H1 (cell line): ENCODE results near the gene CYP4A11. TPM values are rescaled to one million over a fixed set of nuclear protein-coding genes. Genes with fewer than 3 reads are reported as not detected.
A peak's percentile ranks its signal among the peaks of the same experiment; 100 is the strongest.

ENCODE experiments used
- CTCF ChIA-PET: fragments of 300-600 bp; sonication (Branson Sonifier 250); formaldehyde crosslinking; loops from one replicate; lab custom pipeline; 2021; ENCODE audit not compliant: partially characterized antibody; lab: Charles Lee
- POLR2A ChIA-PET: fragments of 300-600 bp; sonication (Branson Sonifier 250); formaldehyde crosslinking; loops from one replicate; lab custom pipeline; 2021; ENCODE audit warnings: inconsistent platforms; ENCODE audit not compliant: partially characterized antibody; lab: Charles Lee
- DNase-seq, 2 experiments: peaks; one replicate each; pipeline versions ENCODE4 v3.0.0 to v3.0.0-alpha.2; 2010 to 2022; ENCODE audit warnings: low spot score in 2 of 2, low read depth in 1 of 2, mixed read lengths in 1 of 2
- FAIRE-seq: peaks from 2 replicates; lab custom pipeline; 2011; peaks lifted over from hg19 to GRCh38; lab: Jason Lieb, UNC
- H2AFZ ChIP-seq: 2 replicates; pipeline ENCODE4 v1.8.1; 2012; ENCODE audit warnings: low read length, inconsistent platforms
- H2AK5ac ChIP-seq: 2 replicates; pipeline ENCODE4 v1.6.1; 2013; ENCODE audit warnings: low read depth, low read length
- H2BK120ac ChIP-seq: replicated peaks from 2 replicates; pipeline ENCODE3; 2013; ENCODE audit warnings: low read depth, low read length, inconsistent platforms
- H2BK12ac ChIP-seq: 2 replicates; pipeline ENCODE4 v1.6.1; 2013; ENCODE audit warnings: low read depth, low read length
- H2BK15ac ChIP-seq: 2 replicates; pipeline ENCODE4 v1.6.1; 2013; ENCODE audit warnings: low read length
- H2BK20ac ChIP-seq: 2 replicates; pipeline ENCODE4 v1.6.1; 2013; ENCODE audit warnings: low read length
- H2BK5ac ChIP-seq: 2 replicates; pipeline ENCODE4 v1.6.1; 2013; ENCODE audit warnings: low read depth, low read length
- H3K14ac ChIP-seq: 2 replicates; pipeline ENCODE4 v1.6.1; 2013; ENCODE audit warnings: inconsistent platforms; ENCODE audit not compliant: insufficient read length
- H3K18ac ChIP-seq: 2 replicates; pipeline ENCODE4 v1.6.1; 2013; ENCODE audit warnings: low read length; ENCODE audit errors: extremely low read depth
- H3K23ac ChIP-seq: 2 replicates; pipeline ENCODE4 v1.6.1; 2013; ENCODE audit warnings: inconsistent platforms; ENCODE audit not compliant: insufficient read length
- H3K23me2 ChIP-seq: 2 replicates; pipeline ENCODE4 v1.6.1; 2013; ENCODE audit warnings: low read depth, low read length
- H3K27ac ChIP-seq: 2 replicates; pipeline ENCODE4 v1.6.1; 2011; ENCODE audit warnings: low read depth, low read length, inconsistent platforms
- H3K27me3 ChIP-seq, 4 experiments: replicated peaks in 1 of 4; 1 replicate in 1 of 4; 2 replicates in 3 of 4; pipeline versions ENCODE4 v1.6.1 to v1.8.1; 2011 to 2013; ENCODE audit warnings: low read length in 3 of 4, mild to moderate bottlenecking in 3 of 4, inconsistent platforms in 2 of 4, mixed read lengths in 2 of 4, moderate library complexity in 1 of 4; ENCODE audit not compliant: control insufficient read depth in 3 of 4, insufficient read depth in 3 of 4; ENCODE audit errors: extremely low read depth in 1 of 4
- H3K36me3 ChIP-seq, 4 experiments: 2 replicates each; pipeline versions ENCODE4 v1.6.1 to v1.8.1; 2011 to 2013; ENCODE audit warnings: mild to moderate bottlenecking in 4 of 4, low read length in 3 of 4, moderate library complexity in 2 of 4, control low read depth in 1 of 4, inconsistent platforms in 1 of 4; ENCODE audit not compliant: insufficient read depth in 4 of 4, control insufficient read depth in 2 of 4
- H3K4ac ChIP-seq: replicated peaks from 2 replicates; pipeline ENCODE3; 2013; ENCODE audit warnings: low read length, low read depth, mixed read lengths, inconsistent platforms; ENCODE audit not compliant: insufficient read length
- H3K4me1 ChIP-seq, 4 experiments: replicated peaks in 1 of 4; 1 replicate in 1 of 4; 2 replicates in 3 of 4; pipeline versions ENCODE4 v1.6.1 to v1.8.1; 2011 to 2013; ENCODE audit warnings: low read length in 3 of 4, inconsistent platforms in 2 of 4, mixed read lengths in 1 of 4; ENCODE audit not compliant: insufficient read depth in 4 of 4, control insufficient read depth in 3 of 4
- H3K4me2 ChIP-seq, 2 experiments: 2 replicates each; pipeline versions ENCODE4 v1.6.1 to v1.8.1; 2011 to 2013; ENCODE audit warnings: low read depth in 2 of 2, low read length in 2 of 2, control low read depth in 1 of 2, inconsistent platforms in 1 of 2, mild to moderate bottlenecking in 1 of 2; ENCODE audit not compliant: insufficient read depth in 1 of 2
- H3K4me3 ChIP-seq, 4 experiments: fragments of 200-600, 300-600 bp in 1 of 4; sonication (generic), shearing (Covaris generic), sonication (Bioruptor Twin) in 1 of 4; 2 replicates each; pipeline versions ENCODE4 v1.5.1 to v1.8.1; 2011 to 2016; ENCODE audit warnings: low read length in 4 of 4, low read depth in 3 of 4, control low read depth in 2 of 4, inconsistent platforms in 2 of 4, mild to moderate bottlenecking in 2 of 4, mixed read lengths in 1 of 4, moderate library complexity in 1 of 4; ENCODE audit not compliant: insufficient read depth in 2 of 4; ENCODE audit errors: extremely low read depth in 1 of 4
- H3K56ac ChIP-seq: replicated peaks from 2 replicates; pipeline ENCODE3; 2013; ENCODE audit warnings: low read depth, mild to moderate bottlenecking, mixed read lengths, low read length, inconsistent platforms; ENCODE audit not compliant: insufficient read length
- H3K79me1 ChIP-seq: 2 replicates; pipeline ENCODE4 v1.6.1; 2013; ENCODE audit warnings: low read depth, low read length, control low read depth
- H3K79me2 ChIP-seq, 2 experiments: 2 replicates each; pipeline versions ENCODE4 v1.6.1 to v1.8.1; 2012 to 2013; ENCODE audit warnings: low read length in 2 of 2, mild to moderate bottlenecking in 2 of 2, inconsistent platforms in 1 of 2; ENCODE audit not compliant: insufficient read depth in 2 of 2, control insufficient read depth in 1 of 2
- H3K9ac ChIP-seq, 4 experiments: replicated peaks in 1 of 4; 1 replicate in 1 of 4; 2 replicates in 3 of 4; pipeline versions ENCODE4 v1.6.1 to v1.8.1; 2011 to 2013; ENCODE audit warnings: low read depth in 3 of 4, low read length in 3 of 4, control low read depth in 2 of 4, mild to moderate bottlenecking in 2 of 4, moderate library complexity in 2 of 4, inconsistent platforms in 1 of 4; ENCODE audit errors: extremely low read depth in 1 of 4
- H3K9me3 ChIP-seq, 2 experiments: 2 replicates each; pipeline versions ENCODE4 v1.6.1 to v1.8.1; 2012 to 2013; ENCODE audit warnings: mild to moderate bottlenecking in 2 of 2, moderate library complexity in 2 of 2, control low read depth in 1 of 2, inconsistent platforms in 1 of 2, low read depth in 1 of 2, low read length in 1 of 2, mixed read lengths in 1 of 2; ENCODE audit not compliant: insufficient read depth in 2 of 2
- H4K20me1 ChIP-seq, 2 experiments: replicated peaks in 1 of 2; 2 replicates each; pipeline versions ENCODE3 to v1.8.1; 2011 to 2013; ENCODE audit warnings: inconsistent platforms in 2 of 2, low read length in 2 of 2, mild to moderate bottlenecking in 1 of 2; ENCODE audit not compliant: insufficient read depth in 2 of 2, control insufficient read depth in 1 of 2
- H4K5ac ChIP-seq: 2 replicates; pipeline ENCODE4 v1.6.1; 2013; ENCODE audit warnings: low read length, low read depth, mixed read lengths, inconsistent platforms; ENCODE audit not compliant: insufficient read length
- H4K8ac ChIP-seq: 2 replicates; pipeline ENCODE4 v1.8.0; 2013; ENCODE audit warnings: mild to moderate bottlenecking, moderate library complexity, low read length, inconsistent platforms; ENCODE audit not compliant: insufficient read depth; ENCODE audit errors: extremely low read depth
- H4K91ac ChIP-seq: replicated peaks from 2 replicates; pipeline ENCODE3; 2013; ENCODE audit warnings: low read length, mixed read lengths, inconsistent platforms; ENCODE audit not compliant: insufficient read length
- CEBPB ChIP-seq: IDR thresholded peaks from 2 replicates; pipeline ENCODE4 v1.6.1; 2012; ENCODE audit warnings: low read depth, low read length
- CHD2 ChIP-seq: IDR thresholded peaks from 2 replicates; pipeline ENCODE4 v1.6.1; 2012; ENCODE audit warnings: low read length, improper control_type of control experiment
- CTBP2 ChIP-seq: IDR thresholded peaks from 2 replicates; pipeline ENCODE4 v1.7.0; 2011; ENCODE audit warnings: borderline replicate concordance, mild to moderate bottlenecking, moderate library complexity, mixed read lengths, low read length; ENCODE audit not compliant: insufficient read depth, insufficient read length
- HDAC2 ChIP-seq, 2 experiments: fragments of 300-600 bp in 1 of 2; sonication (generic) in 1 of 2; IDR thresholded peaks; 2 replicates each; pipeline ENCODE4 v1.6.1; 2011 to 2012; ENCODE audit warnings: low read depth in 2 of 2, low read length in 2 of 2, mild to moderate bottlenecking in 2 of 2, moderate library complexity in 2 of 2, borderline replicate concordance in 1 of 2, inconsistent platforms in 1 of 2
- JUN ChIP-seq: IDR thresholded peaks from 2 replicates; pipeline ENCODE4 v1.6.1; 2011; ENCODE audit warnings: low read depth, mild to moderate bottlenecking, improper control_type of control experiment, low read length
- TCF12 ChIP-seq: IDR thresholded peaks from 2 replicates; pipeline ENCODE4 v1.6.1; 2011; ENCODE audit warnings: low read depth, mild to moderate bottlenecking, low read length
- WGBS, 2 experiments: shearing (Covaris generic) in 1 of 2; methylation state at CpG; one replicate each; pipeline versions ENCODE4 v1.1.6 to v1.1.7; 2013 to 2015; ENCODE audit warnings: low lambda C conversion rate in 2 of 2, mixed read lengths in 2 of 2, inconsistent platforms in 1 of 2, low coverage in 1 of 2, missing lambda C conversion rate in 1 of 2; ENCODE audit not compliant: insufficient replicate concordance in 2 of 2, insufficient coverage in 1 of 2, insufficient read length in 1 of 2; ENCODE audit errors: extremely low coverage in 1 of 2, missing lambda C conversion rate in 1 of 2; 5-methylcytosine and 5-hydroxymethylcytosine counted together
- polyA plus RNA-seq, 7 experiments: library from polyadenylated mRNA; depleted of rRNA in 3 of 7; stranded (reverse) in 5 of 7; unstranded in 2 of 7; fragments of >200 nt in 5 of 7; fragments of 200-250 nt in 2 of 7; gene quantifications; 1 replicate in 5 of 7; 2 replicates in 1 of 7; 4 replicates in 1 of 7; pipeline versions ENCODE4 v1.2.1 to v1.2.3, GENCODE V29; 2011 to 2013; ENCODE audit warnings: missing spikeins in 2 of 7, mixed read lengths in 2 of 7
- total RNA-seq: library from RNA; stranded (reverse); fragmentation: NEBNext Ultra II Directional; extraction: Animal tissue kit (Norgen Biotek cat#: 25700); gene quantifications from 2 replicates; pipeline ENCODE4 v1.2.1, GENCODE V29; 2021

The CYP4A11 gene
- total and polyA plus RNA-seq, 2 of the 8 experiments (the other 6 are each of a cell fraction or from before 2014, with no cell fraction given): not detected

DNA sequence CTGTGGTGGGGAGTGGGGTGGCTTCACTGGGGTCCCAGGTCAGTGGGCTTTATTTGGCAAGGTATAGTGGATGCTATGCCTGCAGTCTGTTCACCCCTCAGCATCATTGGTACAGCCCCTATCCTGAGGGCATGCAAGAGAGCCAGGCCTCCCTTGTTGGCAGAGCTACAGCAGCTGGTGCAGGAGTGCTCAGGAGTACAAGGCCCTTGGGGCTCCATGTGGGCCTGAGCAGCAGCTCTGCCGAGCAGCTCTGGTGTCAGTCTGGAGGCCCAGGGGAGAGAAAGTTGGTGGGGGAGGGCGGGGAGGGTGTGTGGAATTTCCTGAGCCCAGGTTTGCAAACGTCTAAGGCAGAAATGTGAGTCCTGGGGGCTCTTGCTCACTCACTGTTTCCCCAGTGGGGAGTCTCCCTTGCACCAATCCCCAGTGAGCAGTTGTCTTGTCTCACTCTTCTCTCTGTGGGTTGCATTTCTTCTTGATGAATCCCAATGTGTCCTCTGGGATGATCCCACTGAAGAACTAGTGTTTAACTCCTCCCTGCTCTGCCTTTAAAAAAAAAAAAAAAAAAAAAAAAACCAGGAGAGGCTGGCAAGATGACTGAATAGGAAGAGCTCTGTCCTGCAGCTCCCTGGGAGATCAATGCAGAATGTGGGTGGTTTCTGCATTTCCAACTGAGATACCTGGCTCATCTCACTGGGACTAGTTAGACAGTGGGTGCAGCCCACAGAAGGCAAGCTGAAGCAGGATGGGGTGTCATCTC, 42.7 kb upstream of the CYP4A11 start:
- peak overlapping the region; percentile 36; the same call in 1 of the 2 replicates for H3K18ac ChIP-seq
- peak overlapping the region; percentile 13 to 37 for H3K4me2 ChIP-seq
- H2AFZ ChIP-seq: peak overlapping the region; percentile 97
- no peak overlapping the region for H3K23ac ChIP-seq
- no peak overlapping the region; the same call in 1 of the 2 replicates for H4K8ac ChIP-seq
- no peaks in the 10 kb centered on the region for H4K20me1 ChIP-seq
- H2AK5ac ChIP-seq: no peak overlapping the region
- peak overlapping the region; percentile 98; the same call in 1 of the 2 replicates for H2BK12ac ChIP-seq
- H3K56ac ChIP-seq: no peak overlapping the region
- ChIA-PET POLR2A (interaction anchor here (0.9 to 1.2 kb wide), 2 partner anchors 11 to 14 kb away, joined by 3 read pairs; no protein-coding TSS in a partner anchor), CTCF (interaction anchor here (0.6 to 3.1 kb wide), 12 partner anchors 8 to 611 kb away, joined by 3 to 13 read pairs (median 4); no protein-coding TSS in a partner anchor)
- peak overlapping the region; percentile 5 for H4K5ac ChIP-seq
- H3K4ac ChIP-seq: peak overlapping the region; percentile 16
- FAIRE-seq (no peak), DNase-seq (no peak)
- no peaks in the 10 kb centered on the region for H3K79me2 ChIP-seq
- H3K14ac ChIP-seq: no peak overlapping the region
- H3K9me3 ChIP-seq: no peaks in the 10 kb centered on the region
- H3K27me3 ChIP-seq: no peaks in the 10 kb centered on the region
- peak overlapping the region; percentile 53 for H2BK15ac ChIP-seq
- peak overlapping the region; percentile 74; the same call in 1 of the 2 replicates for H2BK20ac ChIP-seq
- H3K4me3 ChIP-seq: peak overlapping the region in 1 of 4 experiments; percentile 2; a peak in 2 of 8 replicates
- no peak overlapping the region for H3K27ac ChIP-seq
- no peaks in the 10 kb centered on the region for H3K36me3 ChIP-seq
- H3K9ac ChIP-seq: no peak overlapping the region; a peak in 1 of 7 replicates
- H2BK5ac ChIP-seq: peak overlapping the region; percentile 79; the same call in 1 of the 2 replicates
- peaks cover 0 to 20% (median 13%) of the 10 kb centered on the region in 4 experiments; a peak in 6 of 7 replicates for H3K4me1 ChIP-seq
- no peak overlapping the region for H2BK120ac ChIP-seq
- TF ChIP-seq CTBP2: no peak
- no peak for TF ChIP-seq CEBPB
- TF ChIP-seq CHD2: no peak
- TF ChIP-seq JUN: no peak
- TF ChIP-seq HDAC2 (IDR thresholded peaks at IDR 0.05; ENCODE audit: borderline replicate concordance in 1 of 2, low read depth in 2 of 2, low read length in 2 of 2): no peak
- TF ChIP-seq TCF12: no peak
- TF ChIP-seq, all 59 proteins: peak for 0
- WGBS, 2 experiments: 49% methylated on average over 3 of the region's 3 CpGs; no CpG with 5 or more reads in 1 of the 2 experiments
- H3K23me2 ChIP-seq: no peaks in the 10 kb centered on the region
- peak overlapping the region; percentile 56 for H4K91ac ChIP-seq
- H3K79me1 ChIP-seq: no peaks in the 10 kb centered on the region
